NCI-H128 (cell line): ENCODE results near the gene CNPPD1.
"Not testable (repeated sequence)": the region's sequence is repeated elsewhere in the genome, so short reads cannot be mapped to it uniquely, and the experiment has no call there.

ENCODE experiments used
- DNase-seq: peaks from one replicate; lab custom pipeline; 2025; ENCODE audit not compliant: unreplicated experiment; lab: John Stamatoyannopoulos, UW

The CNPPD1 gene

GRCh38 chr2:219209236-219210195 lies 32.8 kb upstream of the CNPPD1 start:
- DNase-seq: no peak

- DNase-seq: no peak
Measured at GRCh38 chr2:219207884-219208740, 31.4 kb upstream of the CNPPD1 start.

- no peak for DNase-seq
Measured at GRCh38 chr2:219207134-219207883, 30.6 kb upstream of the CNPPD1 start.

DNA sequence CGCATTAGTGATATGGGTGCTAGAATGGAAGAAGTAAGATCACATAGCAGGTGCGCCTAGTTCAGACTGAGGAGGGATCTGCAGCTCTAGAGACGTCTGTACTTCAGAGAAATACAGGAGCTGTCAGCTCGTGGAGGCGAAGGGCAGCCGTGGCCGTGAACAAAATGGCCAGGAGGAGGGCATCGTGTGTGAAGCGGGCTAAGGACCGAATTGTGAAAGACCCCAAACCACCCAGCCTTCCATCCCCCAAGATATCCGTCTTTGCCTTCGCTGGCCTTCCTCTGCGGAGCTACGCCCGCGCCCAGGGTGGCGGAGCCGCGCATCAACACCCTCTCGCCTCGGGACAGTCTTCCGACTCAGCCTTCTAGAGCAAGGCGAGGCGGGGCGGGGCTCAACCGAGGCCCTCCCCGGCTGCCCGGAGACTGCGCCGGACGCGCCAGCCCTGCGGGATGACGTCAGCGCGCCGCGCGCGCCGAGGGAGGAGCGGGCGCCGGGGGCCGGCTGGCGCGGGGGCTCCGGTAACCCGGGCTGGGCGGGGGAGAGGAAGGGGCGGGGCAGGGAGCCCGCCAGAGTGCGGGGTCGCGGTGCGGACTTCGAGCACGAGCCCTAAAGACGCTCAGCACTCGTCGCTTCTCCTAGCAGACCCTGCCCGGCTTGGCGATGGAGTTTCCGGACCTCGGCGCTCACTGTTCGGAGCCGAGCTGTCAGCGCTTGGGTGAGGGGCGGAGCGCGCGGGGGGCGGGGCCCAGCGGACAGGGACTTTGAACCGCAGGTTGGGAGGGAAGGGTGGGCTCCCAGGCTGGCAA lies 29.8 kb upstream of the CNPPD1 start, which contains the start of gene ZFAND2B:
Gene ZFAND2B (plus strand): TSS at position 455 of the 806 bp plus-strand sequence. CDS start 206 bp downstream, at position 661.
- peak; percentile 57 for DNase-seq

GRCh38 chr2:219205981-219206327 lies 29.2 kb upstream of the CNPPD1 start:
- no peak for DNase-seq

GRCh38 chr2:219205165-219205538 lies 28.4 kb upstream of the CNPPD1 start:
- DNase-seq: no peak

GRCh38 chr2:219204425-219205164 lies 27.9 kb upstream of the CNPPD1 start:
- no peak for DNase-seq

GRCh38 chr2:219201331-219201730 lies 24.6 kb upstream of the CNPPD1 start:
- not testable (repeated sequence) for DNase-seq

DNA sequence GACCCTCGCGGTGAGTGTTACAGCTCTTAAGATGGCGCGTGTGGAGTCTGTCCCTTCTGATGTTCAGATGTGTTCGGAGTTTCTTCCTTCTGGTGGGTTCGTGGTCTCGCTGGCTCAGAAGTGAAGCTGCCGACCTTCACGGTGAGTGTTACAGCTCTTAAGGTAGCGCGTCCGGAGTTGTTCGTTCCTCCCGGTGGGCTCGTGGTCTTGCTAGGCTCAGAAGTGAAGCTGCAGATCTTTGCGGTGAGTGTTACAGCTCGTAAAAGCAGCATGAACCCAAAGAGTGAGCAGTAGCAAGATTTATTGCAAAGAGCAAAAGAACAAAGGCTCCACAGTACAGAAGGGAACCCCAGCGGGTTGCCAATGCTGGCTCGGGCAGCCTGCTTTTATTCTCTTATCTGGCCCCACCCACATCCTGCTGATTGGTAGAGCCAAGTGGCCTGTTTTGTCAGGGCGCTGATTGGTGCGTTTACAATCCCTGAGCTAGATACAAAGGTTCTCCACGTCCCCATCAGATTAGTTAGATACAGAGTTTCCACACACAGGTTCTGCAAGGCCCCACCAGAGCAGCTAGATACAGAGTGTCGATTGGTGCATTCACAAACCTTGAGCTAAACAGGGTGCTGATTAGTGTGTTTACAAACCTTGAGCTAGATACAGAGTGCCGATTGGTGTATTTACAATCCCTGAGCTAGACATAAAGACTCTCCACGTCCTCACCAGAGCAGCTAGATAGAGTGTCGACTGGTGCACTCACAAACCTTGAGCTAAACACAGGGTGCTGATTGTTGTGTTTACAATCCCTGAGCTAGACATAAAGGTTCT lies 24.0 kb upstream of the CNPPD1 start:
- DNase-seq: not testable (repeated sequence)

GRCh38 chr2:219199470-219200211 lies 22.9 kb upstream of the CNPPD1 start:
- DNase-seq: no peak

GRCh38 chr2:219198974-219199373 lies 22.2 kb upstream of the CNPPD1 start:
- DNase-seq: no peak

DNA sequence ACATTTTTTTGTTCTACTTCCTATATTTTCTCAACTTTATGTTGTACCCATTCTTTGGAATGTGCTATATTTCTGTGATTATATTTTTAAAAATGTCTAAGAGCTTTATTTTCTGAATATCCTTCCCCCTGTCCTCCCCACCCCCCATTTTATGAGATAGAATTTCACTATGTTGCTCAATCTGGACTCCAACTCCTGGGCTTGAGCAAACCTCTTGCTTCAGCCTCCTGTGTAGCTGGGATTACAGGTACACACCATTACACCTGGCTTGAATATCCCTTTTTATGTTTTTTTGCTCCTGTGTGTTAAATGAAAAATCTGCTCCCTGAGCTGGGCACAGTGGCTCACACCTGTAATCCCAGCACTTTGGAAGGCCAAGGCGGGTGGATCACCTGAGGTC lies 20.7 kb upstream of the CNPPD1 start:
- DNase-seq: no peak

GRCh38 chr2:219186754-219187456 lies 10.2 kb upstream of the CNPPD1 start:
- DNase-seq: no peak

DNA sequence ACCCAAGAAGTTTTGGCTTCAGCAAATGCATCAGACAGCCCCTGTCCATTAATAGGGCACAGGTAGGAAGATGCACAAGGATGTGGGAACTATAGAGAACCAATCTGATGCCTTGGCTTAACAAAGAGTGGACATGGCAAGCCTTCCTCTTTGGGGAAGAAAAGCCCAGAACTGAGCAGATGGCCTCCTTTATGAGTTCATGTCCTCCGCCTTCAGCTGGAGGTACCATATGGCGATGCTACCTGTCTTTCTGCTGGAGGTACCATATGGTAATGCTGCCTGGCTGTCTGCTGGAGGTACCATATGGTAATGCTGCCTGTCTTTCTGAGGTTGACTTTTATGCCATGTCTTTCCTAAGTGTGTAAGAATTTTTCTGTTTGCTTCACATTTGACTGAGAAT lies 7.4 kb upstream of the CNPPD1 start:
- no peak for DNase-seq

DNA sequence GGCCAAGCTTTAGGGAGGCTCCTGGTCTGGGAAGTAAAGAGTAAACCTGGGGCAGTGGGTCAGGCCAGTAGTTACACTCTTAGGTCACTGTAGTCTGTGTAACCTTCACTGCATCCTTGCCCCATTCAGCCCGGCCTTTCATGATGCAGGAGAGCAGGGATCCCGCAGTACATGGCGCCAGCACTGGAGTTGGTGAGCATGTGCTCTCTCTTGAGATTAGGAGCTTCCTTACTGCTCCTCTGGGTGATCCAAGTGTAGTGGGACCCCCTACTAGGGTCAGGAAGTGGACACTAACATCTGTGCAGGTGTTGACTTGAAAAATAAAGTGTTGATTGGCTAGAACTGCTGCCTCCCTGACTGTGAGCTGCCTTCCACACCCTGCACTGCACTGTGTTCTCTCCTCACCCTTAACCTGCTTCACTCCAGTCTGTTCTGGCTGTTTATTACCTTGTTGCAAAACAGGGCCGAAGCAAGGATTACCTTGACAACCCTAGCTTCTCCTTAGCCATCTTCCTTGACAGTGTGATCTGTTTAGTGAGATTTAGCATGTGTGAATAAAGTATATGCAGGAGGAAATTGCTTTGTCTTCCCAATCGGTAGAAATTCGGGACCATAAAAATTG lies 6.5 kb upstream of the CNPPD1 start:
- DNase-seq: no peak

- no peak for DNase-seq
Measured at GRCh38 chr2:219182331-219183150, 5.8 kb upstream of the CNPPD1 start.
